Brain microvascular endothelial cell (primary cell): ENCODE measurements around the gene CENPQ.

Source experiments
- DNase-seq: peaks from one replicate; pipeline ENCODE4 v3.0.0-alpha.2; 2020
- H3K27ac ChIP-seq: fragments of 250-450 bp; sonication (Bioruptor Pico); 2 replicates; pipeline ENCODE4 v1.5.1; 2020; ENCODE audit warnings: mild to moderate bottlenecking, moderate library complexity
- H3K27me3 ChIP-seq: fragments of 250-450 bp; sonication (Bioruptor Pico); replicated peaks from 2 replicates; pipeline ENCODE4 v1.5.1; 2020; ENCODE audit warnings: mild to moderate bottlenecking
- H3K36me3 ChIP-seq: fragments of 250-450 bp; sonication (Bioruptor Pico); replicated peaks from 2 replicates; pipeline ENCODE4 v1.5.1; 2020; ENCODE audit warnings: mild to moderate bottlenecking
- H3K4me3 ChIP-seq: 2 replicates; pipeline ENCODE4 v1.5.1; 2011; ENCODE audit warnings: low read depth, mild to moderate bottlenecking, control low read depth, low read length, moderate library complexity
- in situ Hi-C: cut with HindIII; loops from 2 replicates; pipeline ENCODE4 v1.10.0; 2017; ENCODE audit warnings: low sequenced_read_pairs, low pct_ligation_motif_present
- TF ChIP-seq, protein P1 (sequence below): IDR thresholded peaks from 2 replicates; pipeline ENCODE4 v1.5.1; 2011; ENCODE audit warnings: low read depth, mild to moderate bottlenecking, moderate library complexity, low read length, control low read depth, inconsistent platforms; ENCODE audit errors: missing control alignments

The CENPQ gene

GRCh38 chr6:49453221-49453620 lies 9.9 kb upstream of the CENPQ start:
- in situ Hi-C loops, result no loop called here
- H3K27ac ChIP-seq, result no peak overlapping the region
- H3K36me3 ChIP-seq, result peaks cover 2% of the 10 kb centered on the region
- DNase-seq, result no peak
- no peaks in the 10 kb centered on the region for H3K27me3 ChIP-seq
- H3K4me3 ChIP-seq, result no peak overlapping the region
- TF ChIP-seq, protein P1, sequence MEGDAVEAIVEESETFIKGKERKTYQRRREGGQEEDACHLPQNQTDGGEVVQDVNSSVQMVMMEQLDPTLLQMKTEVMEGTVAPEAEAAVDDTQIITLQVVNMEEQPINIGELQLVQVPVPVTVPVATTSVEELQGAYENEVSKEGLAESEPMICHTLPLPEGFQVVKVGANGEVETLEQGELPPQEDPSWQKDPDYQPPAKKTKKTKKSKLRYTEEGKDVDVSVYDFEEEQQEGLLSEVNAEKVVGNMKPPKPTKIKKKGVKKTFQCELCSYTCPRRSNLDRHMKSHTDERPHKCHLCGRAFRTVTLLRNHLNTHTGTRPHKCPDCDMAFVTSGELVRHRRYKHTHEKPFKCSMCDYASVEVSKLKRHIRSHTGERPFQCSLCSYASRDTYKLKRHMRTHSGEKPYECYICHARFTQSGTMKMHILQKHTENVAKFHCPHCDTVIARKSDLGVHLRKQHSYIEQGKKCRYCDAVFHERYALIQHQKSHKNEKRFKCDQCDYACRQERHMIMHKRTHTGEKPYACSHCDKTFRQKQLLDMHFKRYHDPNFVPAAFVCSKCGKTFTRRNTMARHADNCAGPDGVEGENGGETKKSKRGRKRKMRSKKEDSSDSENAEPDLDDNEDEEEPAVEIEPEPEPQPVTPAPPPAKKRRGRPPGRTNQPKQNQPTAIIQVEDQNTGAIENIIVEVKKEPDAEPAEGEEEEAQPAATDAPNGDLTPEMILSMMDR, result peak; percentile 36

DNA sequence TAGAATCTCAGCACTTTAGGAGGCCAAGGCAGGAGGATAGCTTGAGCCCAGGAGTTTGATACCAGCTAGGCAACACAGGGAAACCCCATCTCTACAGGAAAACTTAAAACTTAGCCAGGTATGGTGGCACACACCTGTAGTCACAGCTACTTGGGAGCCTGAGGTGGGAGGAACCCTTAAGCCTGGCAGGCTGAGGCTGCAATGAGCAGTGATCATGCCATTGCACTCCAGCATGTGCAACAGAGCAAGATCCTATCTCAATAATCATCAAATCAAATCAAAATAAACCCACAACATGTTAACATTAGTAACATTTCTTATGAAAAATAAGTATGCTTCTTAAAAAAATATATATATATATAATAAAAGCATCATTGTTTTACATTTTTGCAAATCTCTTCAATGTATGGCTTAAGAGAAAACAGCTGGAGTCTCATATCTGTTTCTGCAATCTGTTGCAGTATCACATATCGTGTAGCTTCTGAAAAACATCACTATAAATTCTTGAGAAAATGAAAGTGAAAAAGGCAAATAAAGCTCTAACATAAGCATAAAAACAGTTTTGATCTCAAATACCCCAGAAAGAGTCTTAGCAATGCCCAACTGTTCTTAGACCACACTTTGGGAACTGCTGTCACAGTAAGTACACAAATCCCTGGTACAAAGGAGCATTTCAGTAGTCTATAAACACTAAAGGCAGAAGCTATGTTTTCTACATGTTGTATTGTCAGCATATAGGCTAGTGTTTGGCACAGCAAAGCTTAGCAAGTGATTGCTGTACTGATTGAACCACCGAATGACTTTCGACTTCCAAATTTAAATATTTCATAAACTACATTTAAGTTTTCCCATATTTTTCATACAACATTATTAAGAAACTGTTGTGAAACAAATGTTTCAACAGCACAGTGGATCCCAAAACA lies 8.1 kb upstream of the CENPQ start:
- Histone ChIP-seq H3K4me3 (no peak overlapping the region), H3K27ac (no peak overlapping the region), H3K27me3 (no peaks in the 10 kb centered on the region), H3K36me3 (peaks cover 2% of the 10 kb centered on the region)
- in situ Hi-C loops, result no loop called here
- TF ChIP-seq, protein P1, result no peak
- DNase-seq, result no peak

- Histone ChIP-seq H3K36me3 (no peaks in the 10 kb centered on the region), H3K27ac (no peak overlapping the region), H3K27me3 (no peaks in the 10 kb centered on the region), H3K4me3 (no peak overlapping the region)
- DNase-seq, result peak; percentile 11
- TF ChIP-seq, protein P1, result no peak
- in situ Hi-C loops, result no loop called here
Measured at GRCh38 chr6:49457771-49458170, 5.4 kb upstream of the CENPQ start.

- H3K27ac ChIP-seq, result no peak overlapping the region
- H3K4me3 ChIP-seq, result peak overlapping the region; percentile 90
- H3K36me3 ChIP-seq, result no peaks in the 10 kb centered on the region
- no peaks in the 10 kb centered on the region for H3K27me3 ChIP-seq
- TF ChIP-seq, protein P1, result no peak
- DNase-seq, result no peak
- in situ Hi-C loops, result no loop called here
Measured at GRCh38 chr6:49462071-49462470, 1.1 kb upstream of the CENPQ start.

DNA sequence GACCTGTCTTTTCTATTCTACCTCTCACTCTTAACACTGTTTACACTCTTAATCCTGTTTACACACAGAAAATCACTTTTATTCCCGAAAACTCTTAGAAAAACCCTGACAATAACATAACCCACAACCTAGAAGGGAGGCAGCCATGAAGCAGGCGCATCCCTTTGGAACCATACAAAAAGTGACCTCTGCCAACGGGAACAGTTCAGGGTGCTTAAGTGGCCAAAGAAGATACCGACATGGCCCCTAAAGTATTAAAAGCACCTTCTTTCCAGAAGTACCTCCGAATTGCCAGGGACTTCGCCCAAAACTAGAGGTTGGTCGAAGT lies 607 bp upstream of the CENPQ start:
- DNase-seq, result no peak
- TF ChIP-seq, protein P1, result no peak
- no peaks in the 10 kb centered on the region for H3K36me3 ChIP-seq
- peak overlapping the region; percentile 90 for H3K4me3 ChIP-seq
- H3K27ac ChIP-seq, result peak overlapping the region; percentile 64
- in situ Hi-C loops, result no loop called here
- no peaks in the 10 kb centered on the region for H3K27me3 ChIP-seq

DNA sequence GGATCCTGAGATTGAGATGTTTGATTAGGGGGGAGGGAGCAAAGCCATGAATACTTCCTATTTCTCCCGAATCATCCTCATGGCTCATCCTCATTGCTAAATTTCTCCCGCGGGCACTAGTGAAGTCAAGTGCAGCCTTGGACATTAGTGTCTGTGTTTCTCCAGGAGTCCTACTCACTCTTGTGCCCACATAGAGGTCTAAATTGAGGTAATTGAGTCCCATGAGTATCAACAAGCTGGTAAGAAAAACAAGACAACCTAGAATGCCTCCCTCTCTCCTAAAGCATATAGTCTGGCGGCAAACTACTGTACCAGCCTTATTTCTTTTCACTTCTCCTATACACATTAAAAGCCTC lies 420 bp downstream of the CENPQ start:
- in situ Hi-C loops, result no loop called here
- Histone ChIP-seq H3K27me3 (no peaks in the 10 kb centered on the region), H3K4me3 (peak overlapping the region; percentile 90), H3K36me3 (no peaks in the 10 kb centered on the region), H3K27ac (peak overlapping the region; percentile 18)
- no peak for DNase-seq
- TF ChIP-seq, protein P1, result no peak
